ENCODE data around the gene UST. TPM values are rescaled to one million over a fixed set of nuclear protein-coding genes. Genes with fewer than 3 reads are reported as not detected.

The UST gene
- total and polyA plus RNA-seq, 9 of the 15 experiments (the other 6 are each of a cell fraction or from before 2014, with no cell fraction given) = 0.04 to 0.10 TPM; not detected in 7

DNA sequence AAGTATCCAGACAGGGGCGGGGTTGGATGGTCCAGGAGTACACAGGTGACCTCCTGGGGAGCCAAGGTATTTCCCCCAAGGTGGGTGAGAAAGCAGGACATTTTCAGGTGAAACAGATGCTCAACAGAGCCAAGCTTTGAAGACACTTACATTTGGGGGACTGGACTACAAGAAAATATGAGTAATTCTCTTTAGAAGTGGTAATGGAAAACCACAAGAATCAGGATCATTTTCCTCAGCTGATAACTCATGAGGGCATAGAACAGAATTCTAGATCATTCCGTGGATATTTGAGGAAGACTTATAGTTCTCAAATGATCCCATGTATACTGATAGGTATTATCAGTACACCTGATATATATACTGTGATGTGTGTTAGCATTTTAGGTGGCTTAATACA, 89.9 kb downstream of the UST start:
- ChIA-PET POLR2A (interaction anchor here (0.7 kb wide), 1 partner anchor 1444 kb away, joined by 3 read pairs; no protein-coding TSS in a partner anchor), CTCF (ENCODE audit: low intra/inter-chr PET ratio) (no interaction called here)
- Histone ChIP-seq H3K9ac (ENCODE audit: insufficient read depth in 1 of 2, low read depth in 2 of 2, low read length in 2 of 2) (no peak overlapping the region), H3K79me2 (ENCODE audit: control insufficient read depth, insufficient read depth, low read length) (no peaks in the 10 kb centered on the region), H3K4me2 (ENCODE audit: insufficient read depth, low read length) (no peak overlapping the region), H3K4me1 (replicated peaks in 1 of 2; ENCODE audit: control insufficient read depth in 2 of 2, insufficient read depth in 2 of 2, low read length in 2 of 2) (no peaks in the 10 kb centered on the region), H3K4me3 (no peak overlapping the region), H3K9me3 (replicated peaks; ENCODE audit: control insufficient read depth, insufficient read depth, low read depth, low read length) (no peaks in the 10 kb centered on the region), H3K9me1 (ENCODE audit: control insufficient read depth, insufficient read depth, low read length) (no peaks in the 10 kb centered on the region), H2AFZ (ENCODE audit: low read depth, low read length) (no peak overlapping the region), H4K20me1 (replicated peaks; ENCODE audit: control insufficient read depth, insufficient read depth, low read length) (no peaks in the 10 kb centered on the region), H3K27ac (ENCODE audit: extremely low read depth, low read depth, low read length) (no peak overlapping the region), H3K36me3 (ENCODE audit: control insufficient read depth, insufficient read depth, low read length) (no peaks in the 10 kb centered on the region), H3K27me3 (ENCODE audit: control insufficient read depth in 2 of 2, insufficient read depth in 2 of 2, low read length in 2 of 2) (peaks cover 10 to 20% of the 10 kb centered on the region in 2 experiments; a peak in 4 of 5 replicates)
- intact Hi-C loops (cut with micrococcal nuclease) = no loop called here
- in situ Hi-C loops (cut with MboI) = no loop called here
- FAIRE-seq = no peak
- 0% methylated on average over 2 of the region's 2 CpGs for WGBS (ENCODE audit: insufficient coverage, low coverage, missing lambda C conversion rate)
- ATAC-seq = no peak
- BruUV-seq (replicated peaks) = no TSS peak
- TF ChIP-seq SMARCA4 (IDR thresholded peaks at IDR 0.05) (no peak), ZNF699 (CRISPR knock-in tag; IDR thresholded peaks at IDR 0.05; ENCODE audit: insufficient replicate concordance) (no peak), ZKSCAN3 (CRISPR knock-in tag; IDR thresholded peaks at IDR 0.05) (no peak), TFAM (CRISPR knock-in tag; conservative IDR thresholded peaks at IDR 0.05) (no peak), GATAD2B (IDR thresholded peaks at IDR 0.05; ENCODE audit: borderline replicate concordance) (no peak), HNRNPUL1 (IDR thresholded peaks at IDR 0.05; ENCODE audit: low read length) (no peak), ZBTB8A (IDR thresholded peaks at IDR 0.05; ENCODE audit: partially characterized antibody) (no peak), ZNF444 (CRISPR knock-in tag; IDR thresholded peaks at IDR 0.05) (no peak), ZNF165 (CRISPR knock-in tag; IDR thresholded peaks at IDR 0.05; ENCODE audit: borderline replicate concordance) (no peak), DMBX1 (CRISPR knock-in tag; IDR thresholded peaks at IDR 0.05; ENCODE audit: borderline replicate concordance) (no peak), ZNF282 (CRISPR knock-in tag; IDR thresholded peaks at IDR 0.05) (no peak), TAF15 (IDR thresholded peaks at IDR 0.05; ENCODE audit: low read depth, low read length) (no peak), ZNF184 (CRISPR knock-in tag; IDR thresholded peaks at IDR 0.05) (no peak)
- TF ChIP-seq, protein P1, sequence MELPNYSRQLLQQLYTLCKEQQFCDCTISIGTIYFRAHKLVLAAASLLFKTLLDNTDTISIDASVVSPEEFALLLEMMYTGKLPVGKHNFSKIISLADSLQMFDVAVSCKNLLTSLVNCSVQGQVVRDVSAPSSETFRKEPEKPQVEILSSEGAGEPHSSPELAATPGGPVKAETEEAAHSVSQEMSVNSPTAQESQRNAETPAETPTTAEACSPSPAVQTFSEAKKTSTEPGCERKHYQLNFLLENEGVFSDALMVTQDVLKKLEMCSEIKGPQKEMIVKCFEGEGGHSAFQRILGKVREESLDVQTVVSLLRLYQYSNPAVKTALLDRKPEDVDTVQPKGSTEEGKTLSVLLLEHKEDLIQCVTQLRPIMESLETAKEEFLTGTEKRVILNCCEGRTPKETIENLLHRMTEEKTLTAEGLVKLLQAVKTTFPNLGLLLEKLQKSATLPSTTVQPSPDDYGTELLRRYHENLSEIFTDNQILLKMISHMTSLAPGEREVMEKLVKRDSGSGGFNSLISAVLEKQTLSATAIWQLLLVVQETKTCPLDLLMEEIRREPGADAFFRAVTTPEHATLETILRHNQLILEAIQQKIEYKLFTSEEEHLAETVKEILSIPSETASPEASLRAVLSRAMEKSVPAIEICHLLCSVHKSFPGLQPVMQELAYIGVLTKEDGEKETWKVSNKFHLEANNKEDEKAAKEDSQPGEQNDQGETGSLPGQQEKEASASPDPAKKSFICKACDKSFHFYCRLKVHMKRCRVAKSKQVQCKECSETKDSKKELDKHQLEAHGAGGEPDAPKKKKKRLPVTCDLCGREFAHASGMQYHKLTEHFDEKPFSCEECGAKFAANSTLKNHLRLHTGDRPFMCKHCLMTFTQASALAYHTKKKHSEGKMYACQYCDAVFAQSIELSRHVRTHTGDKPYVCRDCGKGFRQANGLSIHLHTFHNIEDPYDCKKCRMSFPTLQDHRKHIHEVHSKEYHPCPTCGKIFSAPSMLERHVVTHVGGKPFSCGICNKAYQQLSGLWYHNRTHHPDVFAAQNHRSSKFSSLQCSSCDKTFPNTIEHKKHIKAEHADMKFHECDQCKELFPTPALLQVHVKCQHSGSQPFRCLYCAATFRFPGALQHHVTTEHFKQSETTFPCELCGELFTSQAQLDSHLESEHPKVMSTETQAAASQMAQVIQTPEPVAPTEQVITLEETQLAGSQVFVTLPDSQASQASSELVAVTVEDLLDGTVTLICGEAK (IDR thresholded peaks at IDR 0.05) = no peak
- TF ChIP-seq, protein P1 (CRISPR knock-in tag; IDR thresholded peaks at IDR 0.05) = no peak
- TF ChIP-seq, protein P2, sequence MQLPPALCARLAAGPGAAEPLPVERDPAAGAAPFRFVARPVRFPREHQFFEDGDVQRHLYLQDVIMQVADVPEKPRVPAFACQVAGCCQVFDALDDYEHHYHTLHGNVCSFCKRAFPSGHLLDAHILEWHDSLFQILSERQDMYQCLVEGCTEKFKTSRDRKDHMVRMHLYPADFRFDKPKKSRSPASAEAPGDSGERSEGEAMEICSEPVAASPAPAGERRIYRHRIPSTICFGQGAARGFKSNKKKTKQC (CRISPR knock-in tag; IDR thresholded peaks at IDR 0.05) = no peak
- DNase-seq (ENCODE audit: extremely low read depth in 1 of 4, low spot score in 3 of 4) = no peak
